Osteoblast (primary cell): ENCODE measurements around the gene NLRX1. TPM values are rescaled to one million over a fixed set of nuclear protein-coding genes. Genes with fewer than 3 reads are reported as not detected.
A peak's percentile ranks its signal among the peaks of the same experiment; 100 is the strongest.
"Not testable (repeated sequence)": the region's sequence is repeated elsewhere in the genome, so short reads cannot be mapped to it uniquely, and the experiment has no call there.

Source experiments
- DNase-seq: peaks from one replicate; pipeline ENCODE4 v3.0.0; 2011; ENCODE audit warnings: low spot score, mixed read lengths; ENCODE audit not compliant: insufficient read length; ENCODE audit errors: missing footprints
- H2AFZ ChIP-seq: 2 replicates; pipeline ENCODE4 v1.6.0; 2011; ENCODE audit warnings: mild to moderate bottlenecking, low read length
- H3K27ac ChIP-seq: 2 replicates; pipeline ENCODE4 v1.5.1; 2011; ENCODE audit warnings: mild to moderate bottlenecking, low read depth, low read length, moderate library complexity
- H3K27me3 ChIP-seq: 2 replicates; pipeline ENCODE4 v1.6.0; 2012; ENCODE audit warnings: mild to moderate bottlenecking, control low read depth, inconsistent platforms, low read length, moderate library complexity; ENCODE audit not compliant: insufficient read depth
- H3K36me3 ChIP-seq: 2 replicates; pipeline ENCODE4 v1.5.1; 2011; ENCODE audit warnings: mild to moderate bottlenecking, low read length, control low read depth, moderate library complexity; ENCODE audit not compliant: insufficient read depth
- H3K4me1 ChIP-seq: 2 replicates; pipeline ENCODE4 v1.5.1; 2011; ENCODE audit warnings: mild to moderate bottlenecking, low read length, control low read depth, moderate library complexity; ENCODE audit not compliant: insufficient read depth
- H3K4me2 ChIP-seq: 2 replicates; pipeline ENCODE4 v1.6.0; 2011; ENCODE audit warnings: mild to moderate bottlenecking, low read length; ENCODE audit not compliant: insufficient read depth
- H3K4me3 ChIP-seq: fragments of 200-600 bp; sonication (generic); 3 replicates; pipeline ENCODE4 v1.5.1; 2012; ENCODE audit warnings: mild to moderate bottlenecking, low read length, inconsistent platforms; ENCODE audit not compliant: insufficient read depth
- H3K79me2 ChIP-seq: 2 replicates; pipeline ENCODE4 v1.6.0; 2012; ENCODE audit warnings: mild to moderate bottlenecking, low read length, control low read depth, inconsistent platforms; ENCODE audit not compliant: insufficient read depth
- H3K9me3 ChIP-seq: 2 replicates; pipeline ENCODE4 v1.5.1; 2011; ENCODE audit warnings: low read depth, low read length, control low read depth
- H4K20me1 ChIP-seq: 2 replicates; pipeline ENCODE4 v1.6.0; 2012; ENCODE audit warnings: mild to moderate bottlenecking, low read length, control low read depth; ENCODE audit not compliant: insufficient read depth
- CTCF ChIP-seq: IDR thresholded peaks from 2 replicates; pipeline ENCODE4 v1.5.1; 2011; ENCODE audit warnings: mild to moderate bottlenecking, low read depth, low read length, moderate library complexity; ENCODE audit errors: extremely low read depth
- total RNA-seq: library from RNA; depleted of rRNA; stranded (reverse); fragments of >200 nt; gene quantifications from 2 replicates; pipeline ENCODE4 v1.2.3, GENCODE V29; 2012

NLRX1 gene
- total RNA-seq, 1 donor, result 29.7 TPM

GRCh38 chr11:119180729-119181676 is 12.5 kb downstream of the NLRX1 start:
- Histone ChIP-seq H4K20me1 (no peaks in the 10 kb centered on the region), H3K27me3 (peaks cover 5% of the 10 kb centered on the region), H3K9me3 (no peaks in the 10 kb centered on the region), H3K79me2 (no peaks in the 10 kb centered on the region), H3K27ac (no peak overlapping the region), H3K4me3 (no peak overlapping the region), H3K4me1 (no peaks in the 10 kb centered on the region), H2AFZ (no peak overlapping the region), H3K36me3 (peaks cover 15% of the 10 kb centered on the region), H3K4me2 (no peak overlapping the region)
- TF ChIP-seq CTCF, result no peak
- peak; percentile 55 for DNase-seq

DNA sequence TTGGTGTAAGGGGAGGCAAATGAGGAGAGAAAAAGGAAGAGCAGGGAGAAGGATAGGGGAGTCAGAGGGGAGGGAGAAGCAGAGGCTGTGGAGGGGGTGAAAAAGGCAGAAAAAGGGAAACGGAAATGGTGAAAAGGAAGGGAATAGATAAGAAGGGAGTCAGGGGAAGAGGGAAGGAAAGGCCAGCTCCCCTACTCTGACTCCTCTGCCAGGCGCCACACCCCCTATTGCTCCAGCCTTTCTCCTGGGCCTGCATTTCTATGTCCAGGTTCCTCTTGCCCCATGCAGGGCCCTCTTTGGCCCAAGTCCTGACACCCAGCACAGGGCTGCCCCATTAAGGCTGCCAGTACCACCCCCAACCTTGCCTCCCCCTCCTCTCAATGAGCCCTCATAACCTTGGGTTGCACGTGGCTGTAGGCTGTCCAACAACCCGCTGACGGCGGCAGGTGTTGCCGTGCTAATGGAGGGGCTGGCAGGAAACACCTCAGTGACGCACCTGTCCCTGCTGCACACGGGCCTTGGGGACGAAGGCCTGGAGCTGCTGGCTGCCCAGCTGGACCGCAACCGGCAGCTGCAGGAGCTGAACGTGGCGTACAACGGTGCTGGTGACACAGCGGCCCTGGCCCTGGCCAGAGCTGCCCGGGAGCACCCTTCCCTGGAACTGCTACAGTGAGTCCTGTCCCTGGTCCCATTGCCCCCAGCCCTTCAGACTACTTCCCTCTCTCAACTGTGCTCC is 13.3 kb downstream of the NLRX1 start:
- Histone ChIP-seq H4K20me1 (no peaks in the 10 kb centered on the region), H3K27me3 (peaks cover 10% of the 10 kb centered on the region), H3K9me3 (no peaks in the 10 kb centered on the region), H3K27ac (no peak overlapping the region), H3K4me3 (no peak overlapping the region), H3K36me3 (peaks cover 14% of the 10 kb centered on the region), H2AFZ (no peak overlapping the region), H3K4me1 (no peaks in the 10 kb centered on the region), H3K79me2 (no peaks in the 10 kb centered on the region), H3K4me2 (no peak overlapping the region)
- no peak for TF ChIP-seq CTCF
- peak; percentile 41 for DNase-seq

DNA sequence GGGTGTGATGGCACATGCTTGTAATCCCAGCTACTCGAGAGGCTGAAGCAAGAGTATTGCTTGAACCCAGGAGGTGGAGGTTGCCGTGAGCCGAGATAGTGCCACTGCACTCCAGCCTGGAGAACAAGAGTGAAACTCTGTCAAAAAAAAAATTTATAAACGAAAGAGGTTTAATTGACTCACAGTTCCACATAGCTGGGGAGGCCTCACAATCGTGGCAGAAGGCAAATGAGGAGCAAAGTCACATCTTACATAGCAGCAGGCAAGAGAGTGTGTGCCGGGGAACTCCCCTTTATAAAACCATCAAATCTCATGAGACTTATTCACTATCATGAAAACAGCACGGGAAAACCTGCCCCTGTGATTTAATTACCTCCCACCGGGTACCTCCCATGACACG is 15.9 kb downstream of the NLRX1 start:
- not testable (repeated sequence) for DNase-seq, H3K4me1 ChIP-seq, H2AFZ ChIP-seq, H3K36me3 ChIP-seq, H3K4me3 ChIP-seq, H4K20me1 ChIP-seq, H3K27ac ChIP-seq, H3K9me3 ChIP-seq, H3K79me2 ChIP-seq, H3K4me2 ChIP-seq
- H3K27me3 ChIP-seq, result peaks cover 17% of the 10 kb centered on the region

- H3K27ac ChIP-seq, result no peak overlapping the region
- peak; percentile 73 for DNase-seq
- H3K4me1 ChIP-seq, result no peaks in the 10 kb centered on the region
- H3K4me2 ChIP-seq, result no peak overlapping the region
- no peaks in the 10 kb centered on the region for H3K79me2 ChIP-seq
- TF ChIP-seq CTCF, result no peak
- H4K20me1 ChIP-seq, result no peaks in the 10 kb centered on the region
- no peaks in the 10 kb centered on the region for H3K9me3 ChIP-seq
- H3K36me3 ChIP-seq, result no peaks in the 10 kb centered on the region
- peaks cover 17% of the 10 kb centered on the region for H3K27me3 ChIP-seq
- H3K4me3 ChIP-seq, result no peak overlapping the region
- no peak overlapping the region for H2AFZ ChIP-seq
These were observed 17.6 kb downstream of the NLRX1 start for GRCh38 chr11:119185981-119186634.
